H9 (cell line): Measurements from ENCODE around the gene TMEM119. TPM values are rescaled to one million over a fixed set of nuclear protein-coding genes. Genes with fewer than 3 reads are reported as not detected.
A peak's percentile ranks its signal among the peaks of the same experiment; 100 is the strongest.

Experiments
- DNase-seq: peaks from one replicate; pipeline ENCODE4 v3.0.0-alpha.2; 2017
- H2AFZ ChIP-seq: one replicate; pipeline ENCODE4 v1.6.1; 2013; ENCODE audit warnings: mild to moderate bottlenecking, low read length, control low read depth, moderate library complexity
- H2AK5ac ChIP-seq: 2 replicates; pipeline ENCODE4 v1.6.1; 2013; ENCODE audit warnings: low read length, control low read depth, mixed read lengths; ENCODE audit not compliant: insufficient read length
- H2BK120ac ChIP-seq: one replicate; pipeline ENCODE4 v1.6.1; 2013; ENCODE audit warnings: low read depth, mild to moderate bottlenecking, low read length, control low read depth, inconsistent platforms; ENCODE audit not compliant: poor library complexity, severe bottlenecking
- H2BK12ac ChIP-seq: 2 replicates; pipeline ENCODE4 v1.6.1; 2013; ENCODE audit warnings: low read length, control low read depth, mixed read lengths, low read depth; ENCODE audit not compliant: insufficient read length
- H2BK15ac ChIP-seq: 2 replicates; pipeline ENCODE4 v1.6.1; 2013; ENCODE audit warnings: low read depth, low read length, control low read depth
- H2BK20ac ChIP-seq: one replicate; pipeline ENCODE4 v1.6.1; 2013; ENCODE audit warnings: low read depth, mild to moderate bottlenecking, low read length, control low read depth, inconsistent platforms; ENCODE audit not compliant: poor library complexity, severe bottlenecking
- H2BK5ac ChIP-seq: 2 replicates; pipeline ENCODE4 v1.6.1; 2013; ENCODE audit warnings: low read length, control low read depth, mixed read lengths; ENCODE audit not compliant: insufficient read length
- H3K14ac ChIP-seq: 2 replicates; pipeline ENCODE4 v1.6.1; 2013; ENCODE audit warnings: low read length, control low read depth; ENCODE audit not compliant: insufficient read depth
- H3K18ac ChIP-seq: 2 replicates; pipeline ENCODE4 v1.6.1; 2013; ENCODE audit warnings: low read depth, mild to moderate bottlenecking, mixed read lengths, low read length, control low read depth; ENCODE audit not compliant: insufficient read length
- H3K23ac ChIP-seq: 2 replicates; pipeline ENCODE4 v1.6.1; 2013; ENCODE audit warnings: low read length, control low read depth, mixed read lengths, low read depth; ENCODE audit not compliant: insufficient read length
- H3K23me2 ChIP-seq: 2 replicates; pipeline ENCODE4 v1.6.1; 2013; ENCODE audit warnings: low read depth, mild to moderate bottlenecking, mixed read lengths, low read length, control low read depth; ENCODE audit not compliant: insufficient read length, poor library complexity, severe bottlenecking
- H3K27ac ChIP-seq: 2 replicates; pipeline ENCODE4 v1.5.1; 2013; ENCODE audit warnings: low read length, control low read depth, mixed read lengths, low read depth; ENCODE audit not compliant: insufficient read length
- H3K27me3 ChIP-seq: 2 replicates; pipeline ENCODE4 v1.6.1; 2013; ENCODE audit warnings: low read length, control low read depth, inconsistent platforms; ENCODE audit not compliant: insufficient read depth
- H3K4ac ChIP-seq: 2 replicates; pipeline ENCODE4 v1.6.1; 2013; ENCODE audit warnings: low read depth, mild to moderate bottlenecking, control low read depth, inconsistent platforms, low read length, moderate library complexity
- H3K4me1 ChIP-seq: 2 replicates; pipeline ENCODE4 v1.6.1; 2013; ENCODE audit warnings: low read length, control low read depth, inconsistent platforms; ENCODE audit not compliant: insufficient read depth
- H3K4me2 ChIP-seq: 2 replicates; pipeline ENCODE4 v1.6.1; 2013; ENCODE audit warnings: low read length, control low read depth, mixed read lengths; ENCODE audit not compliant: insufficient read length, insufficient read depth
- H3K56ac ChIP-seq: 2 replicates; pipeline ENCODE4 v1.6.1; 2013; ENCODE audit warnings: low read depth, mild to moderate bottlenecking, mixed read lengths, low read length, control low read depth; ENCODE audit not compliant: insufficient read length
- H3K79me1 ChIP-seq: 2 replicates; pipeline ENCODE4 v1.6.1; 2013; ENCODE audit warnings: low read depth, mild to moderate bottlenecking, moderate library complexity, low read length, control low read depth, inconsistent platforms; ENCODE audit not compliant: insufficient read depth, poor library complexity, severe bottlenecking
- H3K79me2 ChIP-seq: 2 replicates; pipeline ENCODE4 v1.6.1; 2013; ENCODE audit warnings: low read length, control low read depth, inconsistent platforms; ENCODE audit not compliant: insufficient read depth
- H3K9ac ChIP-seq: 2 replicates; pipeline ENCODE4 v1.6.1; 2013; ENCODE audit warnings: low read length, control low read depth, mixed read lengths; ENCODE audit not compliant: insufficient read length; ENCODE audit errors: extremely low read depth
- H3K9me3 ChIP-seq: one replicate; pipeline ENCODE4 v1.6.1; 2013; ENCODE audit warnings: low read depth, low read length, inconsistent platforms; ENCODE audit not compliant: control insufficient read depth
- H3T11ph ChIP-seq: one replicate; pipeline ENCODE4 v1.6.1; 2013; ENCODE audit warnings: mild to moderate bottlenecking, low read length, control low read depth, inconsistent platforms
- H4K20me1 ChIP-seq: one replicate; pipeline ENCODE4 v1.6.1; 2013; ENCODE audit not compliant: control insufficient read depth, insufficient read length, insufficient read depth
- H4K5ac ChIP-seq: 2 replicates; pipeline ENCODE4 v1.6.1; 2013; ENCODE audit warnings: low read depth, mild to moderate bottlenecking, mixed read lengths, low read length, control low read depth; ENCODE audit not compliant: insufficient read length
- H4K8ac ChIP-seq: replicated peaks from 2 replicates; pipeline ENCODE4 v1.6.1; 2013; ENCODE audit warnings: low read length, control low read depth, mixed read lengths, low read depth; ENCODE audit not compliant: insufficient read length
- H4K91ac ChIP-seq: 2 replicates; pipeline ENCODE4 v1.6.1; 2013; ENCODE audit warnings: low read depth, mild to moderate bottlenecking, moderate library complexity, mixed read lengths, low read length, control low read depth; ENCODE audit not compliant: insufficient read length
- H3K27ac Mint-ChIP-seq, 3 experiments: 2 replicates in 2 of 3; 3 replicates in 1 of 3; pipeline ENCODE4 v1.8.0; 2020 to 2021; ENCODE audit warnings: mixed read lengths in 3 of 3, mild to moderate bottlenecking in 1 of 3, moderate library complexity in 1 of 3
- H3K27me3 Mint-ChIP-seq: 2 replicates; pipeline ENCODE4 v1.8.0; 2021; ENCODE audit warnings: low read depth, mild to moderate bottlenecking, moderate library complexity, mixed read lengths
- H3K36me3 Mint-ChIP-seq, 3 experiments: 2 replicates in 2 of 3; 3 replicates in 1 of 3; pipeline ENCODE4 v1.8.0; 2020 to 2021; ENCODE audit warnings: low read depth in 3 of 3, mixed read lengths in 3 of 3; ENCODE audit not compliant: insufficient read depth in 1 of 3
- H3K4me1 Mint-ChIP-seq, 2 experiments: 2 replicates each; pipeline ENCODE4 v1.8.0; 2020; ENCODE audit warnings: mixed read lengths in 2 of 2
- H3K4me3 Mint-ChIP-seq, 2 experiments: 2 replicates in 1 of 2; 3 replicates in 1 of 2; pipeline ENCODE4 v1.8.0; 2020 to 2021; ENCODE audit warnings: mild to moderate bottlenecking in 2 of 2, mixed read lengths in 2 of 2, moderate library complexity in 1 of 2
- H3K9me3 Mint-ChIP-seq, 2 experiments: 2 replicates in 1 of 2; 3 replicates in 1 of 2; pipeline ENCODE4 v1.8.0; 2020; ENCODE audit warnings: mild to moderate bottlenecking in 2 of 2, mixed read lengths in 2 of 2, moderate library complexity in 1 of 2
- WGBS: extraction: QIAGEN DNeasy Blood & Tissue Kit; methylation state at CpG from one replicate; pipeline ENCODE4 v1.1.7; 2013; ENCODE audit warnings: missing lambda C conversion rate, low lambda C conversion rate, mixed read lengths; ENCODE audit not compliant: insufficient read length; ENCODE audit errors: extremely low coverage; 5-methylcytosine and 5-hydroxymethylcytosine counted together
- total RNA-seq: library from RNA; stranded (reverse); gene quantifications from 2 replicates; pipeline ENCODE4 v1.2.1, GENCODE V29; 2021
- TF ChIP-seq, protein P1 (sequence below): fragments of 200-600 bp; sonication (generic); conservative IDR thresholded peaks from 3 replicates; pipeline ENCODE4 v1.8.0; 2021; ENCODE audit warnings: antibody characterized with exemption, mild to moderate bottlenecking

TMEM119 gene
- total RNA-seq, 1 experiment from 2014 or later: not detected

DNA sequence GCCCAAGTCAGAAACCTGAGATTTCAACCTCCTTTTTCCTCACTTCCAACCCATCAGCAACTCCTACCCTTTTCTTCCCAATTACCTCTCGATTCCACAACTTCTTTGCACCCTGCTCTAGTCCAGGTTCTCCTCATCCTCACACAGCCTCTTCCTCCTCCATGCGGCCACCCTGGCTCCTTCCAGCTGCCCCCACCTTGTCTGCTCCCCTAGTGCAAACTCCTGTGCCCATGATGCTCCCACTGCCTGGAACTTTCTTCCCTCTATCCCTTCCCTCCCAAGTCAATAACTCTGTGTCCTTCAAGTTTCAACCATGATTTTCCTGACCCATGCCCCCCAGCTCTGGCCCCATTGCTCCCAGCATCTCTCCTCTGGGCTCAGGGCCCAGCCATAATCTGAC, 18.5 kb upstream of the TMEM119 start:
- no peak overlapping the region for H2BK12ac ChIP-seq
- H3K18ac ChIP-seq: no peak overlapping the region
- H3K27me3 ChIP-seq: no peaks in the 10 kb centered on the region
- no peaks in the 10 kb centered on the region for H3K79me2 ChIP-seq
- no peaks in the 10 kb centered on the region for H3K36me3 Mint-ChIP-seq
- H2BK5ac ChIP-seq: no peak overlapping the region
- no peak overlapping the region for H2AFZ ChIP-seq
- H3K4me3 Mint-ChIP-seq: no peak overlapping the region
- H3K23ac ChIP-seq: no peak overlapping the region
- no peak overlapping the region for H3K4me2 ChIP-seq
- H3K79me1 ChIP-seq: no peaks in the 10 kb centered on the region
- TF ChIP-seq, protein P1, sequence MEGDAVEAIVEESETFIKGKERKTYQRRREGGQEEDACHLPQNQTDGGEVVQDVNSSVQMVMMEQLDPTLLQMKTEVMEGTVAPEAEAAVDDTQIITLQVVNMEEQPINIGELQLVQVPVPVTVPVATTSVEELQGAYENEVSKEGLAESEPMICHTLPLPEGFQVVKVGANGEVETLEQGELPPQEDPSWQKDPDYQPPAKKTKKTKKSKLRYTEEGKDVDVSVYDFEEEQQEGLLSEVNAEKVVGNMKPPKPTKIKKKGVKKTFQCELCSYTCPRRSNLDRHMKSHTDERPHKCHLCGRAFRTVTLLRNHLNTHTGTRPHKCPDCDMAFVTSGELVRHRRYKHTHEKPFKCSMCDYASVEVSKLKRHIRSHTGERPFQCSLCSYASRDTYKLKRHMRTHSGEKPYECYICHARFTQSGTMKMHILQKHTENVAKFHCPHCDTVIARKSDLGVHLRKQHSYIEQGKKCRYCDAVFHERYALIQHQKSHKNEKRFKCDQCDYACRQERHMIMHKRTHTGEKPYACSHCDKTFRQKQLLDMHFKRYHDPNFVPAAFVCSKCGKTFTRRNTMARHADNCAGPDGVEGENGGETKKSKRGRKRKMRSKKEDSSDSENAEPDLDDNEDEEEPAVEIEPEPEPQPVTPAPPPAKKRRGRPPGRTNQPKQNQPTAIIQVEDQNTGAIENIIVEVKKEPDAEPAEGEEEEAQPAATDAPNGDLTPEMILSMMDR: no peak
- H3K9me3 Mint-ChIP-seq: peaks cover 4 to 5% of the 10 kb centered on the region in 2 experiments; a peak in 1 of 5 replicates
- no peak overlapping the region for H2BK20ac ChIP-seq
- no peak overlapping the region for H4K91ac ChIP-seq
- H3K27me3 Mint-ChIP-seq: no peaks in the 10 kb centered on the region; the same call in 1 of the 2 replicates
- 100% methylated on average over 1 of the region's 2 CpGs for WGBS
- no peaks in the 10 kb centered on the region for H3K9me3 ChIP-seq
- H2AK5ac ChIP-seq: no peak overlapping the region
- H3K4ac ChIP-seq: no peak overlapping the region
- no peak overlapping the region for H2BK15ac ChIP-seq
- H3K4me1 ChIP-seq: no peaks in the 10 kb centered on the region
- H3T11ph ChIP-seq: no peak overlapping the region
- H4K20me1 ChIP-seq: peaks cover 4% of the 10 kb centered on the region
- DNase-seq: no peak
- no peak overlapping the region for H3K9ac ChIP-seq
- no peak overlapping the region for H3K27ac ChIP-seq
- H3K4me1 Mint-ChIP-seq: peaks cover 29 to 36% of the 10 kb centered on the region in 2 experiments
- H3K14ac ChIP-seq: no peak overlapping the region
- no peak overlapping the region for H3K56ac ChIP-seq
- no peak overlapping the region for H4K5ac ChIP-seq
- no peak overlapping the region for H2BK120ac ChIP-seq
- no peak overlapping the region for H4K8ac ChIP-seq
- H3K27ac Mint-ChIP-seq: 0 out of 7 replicates have a peak overlapping the region, but pooled peaks of 1 of the 3 experiments have one; percentile 1
- no peaks in the 10 kb centered on the region for H3K23me2 ChIP-seq
